ENCODE measurements around the gene WEE2. TPM values are rescaled to one million over a fixed set of nuclear protein-coding genes. Genes with fewer than 3 reads are reported as not detected.
"Not testable (repeated sequence)": the region's sequence is repeated elsewhere in the genome, so short reads cannot be mapped to it uniquely, and the experiment has no call there.

WEE2 gene
- total and polyA plus RNA-seq, 2 donors = 0.05 TPM

DNA sequence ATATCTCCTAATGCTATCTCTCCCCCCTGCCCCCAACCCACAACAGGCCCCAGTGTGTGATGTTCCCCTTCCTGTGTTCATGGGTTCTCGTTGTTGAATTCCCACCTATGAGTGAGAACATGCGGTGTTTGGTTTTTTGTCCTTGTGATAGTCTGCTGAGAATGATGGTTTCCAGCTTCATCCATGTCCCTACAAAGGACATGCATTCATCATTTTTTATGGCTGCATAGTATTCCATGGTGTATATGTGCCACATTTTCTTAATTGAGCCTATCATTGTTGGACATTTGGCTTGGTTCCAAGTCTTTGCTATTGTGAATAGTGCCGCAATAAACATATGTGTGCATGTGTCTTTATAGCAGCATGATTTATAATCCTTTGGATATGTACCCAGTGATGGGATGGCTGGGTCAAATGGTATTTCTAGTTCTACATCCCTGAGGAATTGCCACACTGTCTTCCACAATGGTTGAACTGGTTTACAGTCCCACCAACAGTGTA is 62.0 kb downstream of the WEE2 start:
- not testable (repeated sequence) for H3K4me1 ChIP-seq (ENCODE audit: control insufficient read depth in 2 of 2, insufficient read depth in 2 of 2, low read length in 2 of 2); H3K36me3 ChIP-seq (ENCODE audit: control insufficient read depth in 2 of 2, insufficient read depth in 2 of 2, low read length in 1 of 2); H3K27me3 ChIP-seq (ENCODE audit: control insufficient read depth in 2 of 2, insufficient read depth in 1 of 2, low read length in 1 of 2); DNase-seq (ENCODE audit: low read depth in 6 of 9, low spot score in 9 of 9); H3K9me3 ChIP-seq (ENCODE audit: control insufficient read depth in 2 of 2, insufficient read depth in 1 of 2, low read length in 1 of 2); H3K4me3 ChIP-seq (ENCODE audit: low read length in 2 of 2); H3K27ac ChIP-seq (ENCODE audit: low read depth in 1 of 2, low read length in 1 of 2)
- 98% methylated on average over 3 of the region's 3 CpGs for WGBS

GRCh38 chr7:141776374-141776773 is 68.2 kb downstream of the WEE2 start, which contains the start of gene TAS2R4:
Gene TAS2R4 (plus strand): TSS chr7:141776674. CDS start chr7:141778489, 1,815 bp downstream.
- Histone ChIP-seq H3K4me3 (ENCODE audit: low read length in 2 of 2) (no peak within 1 kb of the TSS), H3K36me3 (ENCODE audit: control insufficient read depth in 2 of 2, insufficient read depth in 2 of 2, low read length in 1 of 2) (peaks cover 8 to 13% of the 10 kb centered on the region in 2 donors), H3K4me1 (ENCODE audit: control insufficient read depth in 2 of 2, insufficient read depth in 2 of 2, low read length in 2 of 2) (no peaks in the 10 kb centered on the region), H3K27me3 (ENCODE audit: control insufficient read depth in 2 of 2, insufficient read depth in 1 of 2, low read length in 1 of 2) (no peaks in the 10 kb centered on the region), H3K27ac (ENCODE audit: low read depth in 1 of 2, low read length in 1 of 2) (no peak within 1 kb of the TSS), H3K9me3 (ENCODE audit: control insufficient read depth in 2 of 2, insufficient read depth in 1 of 2, low read length in 1 of 2) (peaks cover 0 to 5% of the 10 kb centered on the region in 2 donors)
- WGBS = 96% methylated on average over 1 of the region's 1 CpG
- no peak for DNase-seq (ENCODE audit: low read depth in 6 of 9, low spot score in 9 of 9)

Other genes starting within 250 kb of the WEE2 start
- gene AGK, start 156.9 kb upstream of the WEE2 start, total RNA-seq = 25.6 TPM
- gene AGK, start 156.9 kb upstream of the WEE2 start, polyA plus RNA-seq = 17.5 TPM
- 16.1 TPM for gene DENND11, start 6.2 kb upstream of the WEE2 start, total RNA-seq
- 9.2 TPM for gene DENND11, start 6.2 kb upstream of the WEE2 start, polyA plus RNA-seq
- gene SSBP1, start 30.0 kb downstream of the WEE2 start, total RNA-seq = 233 TPM
- gene SSBP1, start 30.0 kb downstream of the WEE2 start, polyA plus RNA-seq = 191 TPM
- 0.52 TPM for gene TAS2R3, start 55.7 kb downstream of the WEE2 start, total RNA-seq
- not detected for gene TAS2R3, start 55.7 kb downstream of the WEE2 start, polyA plus RNA-seq
- 0.38 TPM for gene TAS2R4, start 68.3 kb downstream of the WEE2 start, total RNA-seq
- gene TAS2R4, start 68.3 kb downstream of the WEE2 start, polyA plus RNA-seq = 0.41 TPM
- 0.57 TPM for gene TAS2R5, start 81.9 kb downstream of the WEE2 start, total RNA-seq
- 1.6 TPM for gene TAS2R5, start 81.9 kb downstream of the WEE2 start, polyA plus RNA-seq
- gene PRSS37, start 133.1 kb downstream of the WEE2 start, total RNA-seq = 0.47 TPM
- gene PRSS37, start 133.1 kb downstream of the WEE2 start, polyA plus RNA-seq = 2.6 TPM
- gene OR9A4, start 208.0 kb downstream of the WEE2 start, total RNA-seq = not detected
- gene OR9A4, start 208.0 kb downstream of the WEE2 start, polyA plus RNA-seq = not detected
- gene CLEC5A, start 238.6 kb downstream of the WEE2 start, total RNA-seq = 0.57 TPM
- 0.46 TPM for gene CLEC5A, start 238.6 kb downstream of the WEE2 start, polyA plus RNA-seq